Measurements from ENCODE around the gene DCDC2C.
"Not testable (repeated sequence)": the region's sequence is repeated elsewhere in the genome, so short reads cannot be mapped to it uniquely, and the experiment has no call there.

Gene DCDC2C

DNA sequence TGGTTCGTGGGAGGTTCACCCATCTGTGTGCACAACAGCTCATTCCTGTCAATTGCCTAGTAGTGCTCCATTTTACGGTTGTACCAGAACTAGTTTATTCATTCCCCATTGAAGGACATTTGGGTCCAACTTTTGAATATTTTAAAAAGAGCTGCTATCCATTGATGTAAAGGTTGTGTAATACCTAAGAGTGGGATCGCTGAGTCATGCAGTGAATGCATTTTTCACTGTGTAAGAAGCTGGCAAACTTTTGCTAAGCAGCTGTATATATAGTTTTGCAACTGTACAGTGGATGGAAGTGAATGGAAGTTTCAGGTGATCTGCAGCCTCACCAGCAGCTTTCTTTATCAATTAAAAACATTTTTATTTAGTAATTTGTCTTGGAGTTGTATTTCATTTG lies 104.5 kb downstream of the DCDC2C start:
- in situ Hi-C loops (cut with HindIII; ENCODE audit: low sequenced_read_pairs) = no loop called here

DNA sequence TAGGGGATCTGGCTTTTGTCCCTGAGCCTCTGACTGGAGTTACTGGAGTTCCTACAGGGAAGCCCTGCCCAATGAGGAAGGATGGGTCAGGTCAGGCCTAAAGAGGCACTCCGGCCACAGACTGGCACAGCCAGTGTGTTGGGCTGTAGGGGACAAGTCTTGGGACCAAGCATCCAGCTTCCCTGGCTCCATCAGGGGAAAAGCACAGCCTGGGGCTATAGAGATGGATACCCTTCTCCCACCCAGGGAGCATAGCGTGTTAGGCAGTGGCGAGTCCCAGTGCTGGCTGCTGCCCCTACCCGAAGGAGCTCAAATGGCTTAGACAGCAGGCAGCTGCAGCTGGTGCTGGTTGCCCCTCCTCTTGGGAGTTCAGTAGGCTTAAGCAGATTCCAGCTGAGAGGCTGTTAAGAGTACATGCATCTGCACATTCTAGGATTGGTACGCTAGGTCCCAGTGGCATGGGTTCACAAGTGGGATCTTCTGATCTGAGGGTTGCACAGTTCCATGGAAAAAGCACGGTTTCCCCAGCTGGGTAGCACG lies 111.4 kb downstream of the DCDC2C start:
- in situ Hi-C loops (cut with HindIII; ENCODE audit: low sequenced_read_pairs) = no loop called here

DNA sequence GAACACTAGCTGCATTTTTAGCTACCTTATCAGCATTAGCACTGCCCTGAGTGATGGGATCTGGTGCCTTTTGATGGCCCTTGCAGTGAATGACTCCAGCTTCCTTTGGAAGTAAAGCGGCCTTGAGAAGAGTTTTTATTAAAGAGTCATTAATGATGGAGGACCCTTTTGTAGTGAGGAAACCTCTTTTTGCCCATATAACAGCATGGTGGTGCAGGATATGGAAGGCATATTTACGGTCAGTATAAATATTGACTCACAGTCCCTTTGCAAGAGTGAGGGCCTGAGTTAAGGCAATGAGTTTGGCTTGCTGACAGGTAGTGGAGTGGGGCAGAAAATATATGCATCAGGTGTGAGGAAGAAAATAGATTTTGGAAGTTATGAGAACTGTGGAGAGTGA lies 113.8 kb downstream of the DCDC2C start:
- in situ Hi-C loops (cut with HindIII; ENCODE audit: low sequenced_read_pairs) = not testable (repeated sequence)

DNA sequence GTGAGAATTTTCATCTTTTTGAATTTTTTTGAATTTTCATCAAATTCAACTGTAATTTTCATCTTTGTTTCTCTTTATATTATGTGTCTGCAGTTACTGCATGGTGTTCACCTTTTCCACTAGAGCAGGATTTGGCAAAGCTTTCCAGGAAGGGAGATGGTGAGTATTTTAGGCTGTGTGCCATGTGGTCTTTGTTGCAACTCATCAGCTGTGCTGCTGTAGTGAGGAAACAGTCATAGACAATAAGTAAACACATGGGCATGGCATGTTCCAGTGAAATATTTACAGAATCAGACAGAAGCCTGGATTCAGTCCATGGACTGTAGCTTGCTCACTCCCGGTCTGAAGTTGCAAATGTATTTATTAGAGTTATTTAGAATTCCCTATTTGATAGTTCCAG lies 120.4 kb downstream of the DCDC2C start:
- in situ Hi-C loops (cut with HindIII; ENCODE audit: low sequenced_read_pairs) = loop anchor here (10.0 kb wide), 1 partner anchor 119 kb away; the partner anchor contains the start of gene DCDC2C

GRCh38 chr2:3827673-3828575 lies 124.5 kb downstream of the DCDC2C start:
- in situ Hi-C loops (cut with HindIII; ENCODE audit: low sequenced_read_pairs) = loop anchor here (10.0 kb wide), 1 partner anchor 123 kb away; the partner anchor contains the start of gene DCDC2C

- in situ Hi-C loops (cut with HindIII; ENCODE audit: low sequenced_read_pairs) = loop anchor here (10.0 kb wide), 1 partner anchor 56 kb away; no protein-coding TSS in a partner anchor
These were observed 127.4 kb downstream of the DCDC2C start for GRCh38 chr2:3830796-3831195.

DNA sequence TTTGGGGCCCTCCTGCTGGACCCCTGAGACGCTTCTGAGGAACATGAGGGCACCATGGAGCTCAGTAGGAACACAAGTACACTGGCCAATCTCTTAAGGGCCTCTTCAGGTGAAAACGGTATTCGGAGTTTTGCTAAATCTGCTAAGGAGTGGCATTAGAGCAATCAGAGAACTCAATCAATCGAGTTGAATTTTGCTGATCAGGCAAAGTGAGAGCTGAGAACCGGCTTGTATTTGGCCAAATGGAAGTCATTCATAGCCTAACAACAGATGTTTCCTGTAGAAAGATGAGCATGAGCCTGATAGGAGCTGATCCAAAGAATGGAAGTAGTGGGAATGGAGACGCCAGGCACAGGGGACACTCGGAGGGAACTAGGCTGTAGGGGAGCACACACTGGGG lies 133.7 kb downstream of the DCDC2C start:
- in situ Hi-C loops (cut with HindIII; ENCODE audit: low sequenced_read_pairs) = loop anchor here (10.0 kb wide), 1 partner anchor 62 kb away; no protein-coding TSS in a partner anchor

GRCh38 chr2:3838348-3838747 lies 135.0 kb downstream of the DCDC2C start:
- in situ Hi-C loops (cut with HindIII; ENCODE audit: low sequenced_read_pairs) = loop anchor here (10.0 kb wide), 1 partner anchor 64 kb away; no protein-coding TSS in a partner anchor

GRCh38 chr2:3839476-3839875 lies 136.1 kb downstream of the DCDC2C start:
- in situ Hi-C loops (cut with HindIII; ENCODE audit: low sequenced_read_pairs) = loop anchor here (10.0 kb wide), 1 partner anchor 65 kb away; no protein-coding TSS in a partner anchor

- in situ Hi-C loops (cut with HindIII; ENCODE audit: low sequenced_read_pairs) = no loop called here
These were observed 137.3 kb downstream of the DCDC2C start for GRCh38 chr2:3840611-3841155.

DNA sequence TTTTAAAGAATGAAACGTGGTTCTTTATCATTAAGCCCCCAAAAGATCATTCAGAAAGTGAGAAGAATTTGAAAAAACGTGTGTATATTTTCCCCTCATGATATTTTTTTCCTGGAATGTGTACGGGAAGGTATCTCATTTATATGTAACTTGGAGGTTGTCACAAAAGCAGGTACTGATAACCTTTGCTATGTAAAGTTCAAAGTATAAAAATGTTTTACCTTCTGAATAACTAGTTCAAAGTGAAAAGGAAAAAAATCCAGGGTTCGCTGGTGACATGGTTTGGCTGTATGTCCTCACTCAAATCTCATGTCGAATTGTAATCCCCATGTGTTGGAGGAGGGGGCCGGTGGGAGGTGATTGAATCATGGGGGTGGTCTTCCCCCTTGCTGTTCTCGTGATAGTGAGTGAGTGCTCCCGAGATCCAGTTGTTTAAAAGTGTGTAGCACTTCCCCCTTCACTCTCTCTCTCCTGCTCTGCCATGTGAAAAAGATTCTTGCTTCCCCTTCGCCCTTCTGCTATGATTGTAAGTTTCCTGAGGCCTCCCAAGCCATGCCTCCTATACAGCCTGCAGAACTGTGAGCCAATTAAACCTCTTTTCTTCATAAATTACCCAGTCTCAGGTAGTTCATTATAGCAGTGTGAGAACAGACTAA lies 144.2 kb downstream of the DCDC2C start:
- in situ Hi-C loops (cut with HindIII; ENCODE audit: low sequenced_read_pairs) = no loop called here

GRCh38 chr2:3848776-3849175 lies 145.4 kb downstream of the DCDC2C start:
- in situ Hi-C loops (cut with HindIII; ENCODE audit: low sequenced_read_pairs) = no loop called here

- in situ Hi-C loops (cut with HindIII; ENCODE audit: low sequenced_read_pairs) = no loop called here
These were observed 145.8 kb downstream of the DCDC2C start for GRCh38 chr2:3849213-3849612.

DNA sequence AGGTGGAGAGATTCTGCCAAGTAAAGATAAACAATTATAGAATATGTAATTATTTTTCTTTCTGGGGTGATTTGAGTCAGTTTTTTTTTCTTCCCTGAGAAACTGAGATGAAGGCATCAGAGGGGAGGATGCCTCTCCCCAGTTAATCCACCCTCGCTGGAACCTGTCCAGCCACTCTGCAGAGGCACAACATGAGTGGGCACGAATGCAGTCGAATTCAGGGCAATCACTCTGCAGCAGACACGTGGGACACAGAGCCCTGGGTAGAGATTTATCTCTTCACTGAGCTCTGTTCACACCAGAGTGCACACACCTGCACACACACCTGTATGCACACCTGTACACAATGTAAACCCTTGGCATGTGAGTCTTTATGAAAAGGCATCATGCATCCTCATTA lies 154.2 kb downstream of the DCDC2C start:
- in situ Hi-C loops (cut with HindIII; ENCODE audit: low sequenced_read_pairs) = no loop called here

GRCh38 chr2:3864943-3865865 lies 161.8 kb downstream of the DCDC2C start:
- in situ Hi-C loops (cut with HindIII; ENCODE audit: low sequenced_read_pairs) = no loop called here

- in situ Hi-C loops (cut with HindIII; ENCODE audit: low sequenced_read_pairs) = no loop called here
These were observed 164.1 kb downstream of the DCDC2C start for GRCh38 chr2:3867469-3867868.

DNA sequence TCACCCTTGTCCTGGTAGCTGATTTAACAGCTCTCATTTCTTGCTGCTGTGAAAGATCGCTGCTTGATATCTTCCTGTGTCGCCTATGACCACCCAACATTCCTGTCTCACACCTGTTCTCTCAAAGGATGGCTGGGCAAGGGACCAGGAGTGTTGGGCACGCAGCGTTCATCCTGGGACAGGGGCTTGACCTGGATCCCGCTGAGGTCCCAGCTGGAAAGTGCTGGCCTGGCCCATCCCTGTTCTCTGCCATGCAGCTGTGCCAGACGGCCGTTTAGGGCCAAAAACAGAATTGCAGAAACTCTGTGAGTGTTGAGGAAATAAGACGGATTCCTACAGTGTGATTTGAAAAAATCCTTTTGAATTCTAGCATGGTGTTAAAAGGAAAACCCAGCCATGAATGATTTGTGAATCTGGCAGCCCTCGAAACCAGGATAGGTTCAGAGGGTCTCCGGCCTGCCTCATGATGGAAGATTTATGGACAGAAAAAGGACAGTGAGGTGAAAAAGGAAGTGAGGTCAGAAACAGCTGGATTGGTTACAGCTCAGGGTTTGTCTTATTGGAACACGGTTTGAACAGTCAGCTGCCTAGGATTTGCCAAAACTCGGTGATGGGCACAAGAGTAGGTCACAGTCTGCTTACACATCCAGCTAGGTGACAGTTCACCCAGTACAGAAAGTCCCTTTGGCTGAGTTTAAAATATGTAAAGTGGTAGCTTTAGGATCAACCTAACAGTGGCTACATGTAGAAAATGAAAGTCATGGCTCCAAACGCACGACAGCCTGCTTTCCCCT lies 164.8 kb downstream of the DCDC2C start:
- in situ Hi-C loops (cut with HindIII; ENCODE audit: low sequenced_read_pairs) = no loop called here

DNA sequence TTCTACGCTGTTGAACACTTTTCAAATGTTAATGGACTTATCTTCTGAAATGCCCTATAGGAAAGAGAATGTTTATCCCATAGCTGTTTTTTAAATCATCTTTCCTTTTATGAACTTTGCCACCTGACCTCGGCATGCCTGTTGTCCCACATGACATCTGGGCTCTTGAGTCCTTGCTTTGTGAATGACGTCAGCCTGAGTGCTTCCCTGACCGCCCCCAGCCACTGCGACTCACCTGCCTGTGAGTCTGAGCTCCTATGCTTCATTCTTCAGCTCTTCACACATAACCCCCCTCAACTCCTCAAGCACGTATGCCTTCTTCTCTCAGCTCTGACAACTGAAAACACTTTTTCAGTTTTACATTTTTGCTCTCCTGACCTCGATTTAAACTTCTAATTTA lies 166.8 kb downstream of the DCDC2C start:
- in situ Hi-C loops (cut with HindIII; ENCODE audit: low sequenced_read_pairs) = no loop called here

DNA sequence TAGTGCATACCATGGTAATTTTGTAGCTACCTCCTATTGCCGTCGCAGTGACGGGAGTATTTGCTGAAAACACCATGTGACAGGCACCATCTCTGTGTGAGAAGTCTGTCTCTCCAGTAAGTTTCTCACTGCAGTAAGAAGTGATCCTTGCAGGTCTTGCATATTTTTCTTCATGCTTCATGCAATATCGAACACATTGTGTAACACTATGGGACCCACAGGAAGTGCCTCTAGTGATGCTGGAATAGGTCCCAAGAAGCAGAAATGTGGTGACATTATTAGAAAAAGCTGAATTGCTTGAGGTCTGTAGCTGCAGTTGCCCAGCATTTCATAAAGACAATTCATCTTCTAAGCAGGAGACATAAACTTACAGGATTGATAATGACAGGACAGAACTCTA lies 167.6 kb downstream of the DCDC2C start:
- in situ Hi-C loops (cut with HindIII; ENCODE audit: low sequenced_read_pairs) = no loop called here
